MCF 10A (cell line): ENCODE results near the gene CCDC169. TPM values are rescaled to one million over a fixed set of nuclear protein-coding genes. Genes with fewer than 3 reads are reported as not detected.

Source experiments
- BruUV-seq: library from RNA; stranded (reverse); fragments of 400-500 nt; replicated peaks from 2 replicates; lab custom pipeline; 2021; lab: Mats Ljungman, UMichigan
- CTCF ChIA-PET: fragments of 300-600 bp; sonication (Branson Sonifier 250); formaldehyde crosslinking; extraction: SDS; loops from one replicate; lab custom pipeline; 2021; ENCODE audit warnings: antibody characterized with exemption, inconsistent platforms; lab: Yijun Ruan, JAX
- POLR2A ChIA-PET: fragments of 300-600, 350-650 bp; sonication (Branson Sonifier 250); formaldehyde crosslinking; extraction: SDS; loops from one replicate; lab custom pipeline; 2020; ENCODE audit warnings: antibody characterized with exemption, inconsistent platforms; lab: Yijun Ruan, JAX
- DNase-seq: peaks from one replicate; pipeline ENCODE4 v3.0.0-alpha.2; 2018; ENCODE audit not compliant: unreplicated experiment
- H3K27ac Mint-ChIP-seq: one replicate; pipeline ENCODE4 v1.8.0; 2022; ENCODE audit warnings: mild to moderate bottlenecking, low read depth, mixed read lengths; ENCODE audit not compliant: unreplicated experiment
- H3K27me3 Mint-ChIP-seq: one replicate; pipeline ENCODE4 v1.8.0; 2022; ENCODE audit warnings: mixed read lengths; ENCODE audit not compliant: insufficient read depth, unreplicated experiment
- H3K36me3 Mint-ChIP-seq: one replicate; pipeline ENCODE4 v1.8.0; 2022; ENCODE audit warnings: mild to moderate bottlenecking, moderate library complexity, mixed read lengths; ENCODE audit not compliant: insufficient read depth, unreplicated experiment
- H3K4me1 Mint-ChIP-seq: one replicate; pipeline ENCODE4 v1.8.0; 2022; ENCODE audit warnings: mixed read lengths; ENCODE audit not compliant: insufficient read depth, unreplicated experiment
- H3K4me3 Mint-ChIP-seq: one replicate; pipeline ENCODE4 v1.8.0; 2022; ENCODE audit warnings: mild to moderate bottlenecking, moderate library complexity, mixed read lengths; ENCODE audit not compliant: unreplicated experiment
- H3K9me3 Mint-ChIP-seq: one replicate; pipeline ENCODE4 v1.8.0; 2022; ENCODE audit warnings: mixed read lengths; ENCODE audit not compliant: unreplicated experiment
- CTCF ChIP-seq: fragments of 200-600 bp; IDR thresholded peaks from one replicate; pipeline ENCODE4 v1.8.0; 2022; ENCODE audit warnings: antibody characterized with exemption, mild to moderate bottlenecking; ENCODE audit not compliant: unreplicated experiment
- intact Hi-C: fragments of 100-400 bp; cut with micrococcal nuclease; formaldehyde crosslinking; loops from 2 replicates; pipeline ENCODE4 v1.14.1; 2022
- total RNA-seq: library from RNA; stranded (reverse); gene quantifications from 2 replicates; pipeline ENCODE4 v1.2.3, GENCODE V29; 2022

Gene CCDC169
- total RNA-seq, 1 experiment from 2014 or later = 5.9 TPM

- Mint-ChIP-seq H3K27ac (peak overlapping the region; percentile 97), H3K27me3 (no peaks in the 10 kb centered on the region), H3K36me3 (peaks cover 15% of the 10 kb centered on the region), H3K4me3 (peak overlapping the region; percentile 82), H3K4me1 (peaks cover 36% of the 10 kb centered on the region), H3K9me3 (no peaks in the 10 kb centered on the region)
- ChIA-PET POLR2A (interaction anchor here (0.6 to 3.5 kb wide), 12 partner anchors 12 to 665 kb away, joined by 3 to 16 read pairs (median 6); partner anchors contain the start of genes CCDC169 and EXOSC8), CTCF (interaction anchor here (0.8 to 1.2 kb wide), 7 partner anchors 12 to 76 kb away, joined by 3 to 4 read pairs (median 3); no protein-coding TSS in a partner anchor)
- no peak for TF ChIP-seq CTCF
- DNase-seq = peak; percentile 40
- BruUV-seq = no TSS peak
- intact Hi-C loops = loop anchor here (2.0 to 10.0 kb wide), 2 partner anchors 47 to 369 kb away; partner anchors contain the start of gene CCDC169
Measured at GRCh38 chr13:36343766-36344165, 46.2 kb upstream of the CCDC169 start.

- POLR2A ChIA-PET = interaction anchor here (0.5 to 3.5 kb wide), 3 partner anchors 14 to 348 kb away, joined by 3 to 13 read pairs (median 7); no protein-coding TSS in a partner anchor
- intact Hi-C loops = loop anchor here (10.0 kb wide), 1 partner anchor 368 kb away; no protein-coding TSS in a partner anchor
- BruUV-seq = no TSS peak
- DNase-seq = no peak
- CTCF ChIA-PET = interaction anchor here (1.0 kb wide), 1 partner anchor 77 kb away, joined by 3 read pairs; no protein-coding TSS in a partner anchor
- H3K36me3 Mint-ChIP-seq = peaks cover 16% of the 10 kb centered on the region
- H3K4me3 Mint-ChIP-seq = peak overlapping the region; percentile 82
- H3K4me1 Mint-ChIP-seq = peaks cover 39% of the 10 kb centered on the region
- no peaks in the 10 kb centered on the region for H3K9me3 Mint-ChIP-seq
- H3K27me3 Mint-ChIP-seq = no peaks in the 10 kb centered on the region
- no peak for TF ChIP-seq CTCF
- peak overlapping the region; percentile 22 for H3K27ac Mint-ChIP-seq
Measured at GRCh38 chr13:36342715-36343114, 45.1 kb upstream of the CCDC169 start.

GRCh38 chr13:36341718-36342117, 44.1 kb upstream of the CCDC169 start:
- peaks cover 18% of the 10 kb centered on the region for H3K36me3 Mint-ChIP-seq
- POLR2A ChIA-PET = interaction anchor here (0.6 to 1.3 kb wide), 7 partner anchors 9 to 1075 kb away, joined by 3 to 4 read pairs (median 3); partner anchors contain the start of gene EXOSC8
- DNase-seq = peak; percentile 59
- H3K4me3 Mint-ChIP-seq = peak overlapping the region; percentile 28
- H3K9me3 Mint-ChIP-seq = no peaks in the 10 kb centered on the region
- no peak for TF ChIP-seq CTCF
- H3K4me1 Mint-ChIP-seq = peaks cover 44% of the 10 kb centered on the region
- no TSS peak for BruUV-seq
- peak overlapping the region; percentile 58 for H3K27ac Mint-ChIP-seq
- no peaks in the 10 kb centered on the region for H3K27me3 Mint-ChIP-seq
- CTCF ChIA-PET = interaction anchor here (0.7 kb wide), 1 partner anchor 9 kb away, joined by 3 read pairs; no protein-coding TSS in a partner anchor
- intact Hi-C loops = loop anchor here (10.0 kb wide), 1 partner anchor 367 kb away; no protein-coding TSS in a partner anchor

GRCh38 chr13:36339600-36340155, 42.1 kb upstream of the CCDC169 start:
- CTCF ChIA-PET = interaction anchor here (1.3 kb wide), 1 partner anchor 57 kb away, joined by 7 read pairs; no protein-coding TSS in a partner anchor
- Mint-ChIP-seq H3K36me3 (peaks cover 28% of the 10 kb centered on the region), H3K27me3 (no peaks in the 10 kb centered on the region), H3K4me3 (no peak overlapping the region), H3K4me1 (peaks cover 51% of the 10 kb centered on the region), H3K9me3 (no peaks in the 10 kb centered on the region), H3K27ac (no peak overlapping the region)
- no peak for TF ChIP-seq CTCF
- intact Hi-C loops = loop anchor here (10.0 kb wide), 1 partner anchor 365 kb away; no protein-coding TSS in a partner anchor
- no TSS peak for BruUV-seq
- DNase-seq = no peak
- POLR2A ChIA-PET = interaction anchor here (0.7 to 1.0 kb wide), 2 partner anchors 14 to 1155 kb away, joined by 3 read pairs; no protein-coding TSS in a partner anchor
